ENCODE results near the gene SLC30A7. TPM values are rescaled to one million over a fixed set of nuclear protein-coding genes. Genes with fewer than 3 reads are reported as not detected.
A peak's percentile ranks its signal among the peaks of the same experiment; 100 is the strongest.

The SLC30A7 gene
- total RNA-seq, 2 experiments from 2014 or later = 32.4 to 32.6 TPM

GRCh38 chr1:101008229-101008834 lies 112.4 kb downstream of the SLC30A7 start:
- no peak for DNase-seq
- CTCF ChIA-PET = no interaction called here
- intact Hi-C loops (cut with micrococcal nuclease) = loop anchor here (1.0 to 10.0 kb wide), 3 partner anchors 8 to 446 kb away; partner anchors contain the start of gene S1PR1
- Mint-ChIP-seq H3K27ac (no peak overlapping the region), H3K27me3 (ENCODE audit: low read depth) (no peaks in the 10 kb centered on the region), H3K4me3 (no peak overlapping the region), H3K36me3 (ENCODE audit: low read depth) (peaks cover 57% of the 10 kb centered on the region), H3K9me3 (peaks cover 5% of the 10 kb centered on the region), H3K4me1 (ENCODE audit: low read depth) (peaks cover 37% of the 10 kb centered on the region)

GRCh38 chr1:101013776-101014175 lies 117.9 kb downstream of the SLC30A7 start:
- Mint-ChIP-seq H3K4me3 (no peak overlapping the region), H3K4me1 (ENCODE audit: low read depth) (peaks cover 10% of the 10 kb centered on the region), H3K9me3 (peaks cover 2% of the 10 kb centered on the region), H3K27me3 (ENCODE audit: low read depth) (no peaks in the 10 kb centered on the region), H3K36me3 (ENCODE audit: low read depth) (peaks cover 65% of the 10 kb centered on the region), H3K27ac (no peak overlapping the region)
- intact Hi-C loops (cut with micrococcal nuclease) = no loop called here
- CTCF ChIA-PET = interaction anchor here (0.7 to 1.3 kb wide), 2 partner anchors 10 to 275 kb away, joined by 4 to 5 read pairs; no protein-coding TSS in a partner anchor
- DNase-seq = no peak

- peaks cover 29% of the 10 kb centered on the region for H3K4me1 Mint-ChIP-seq (ENCODE audit: low read depth)
- CTCF ChIA-PET = interaction anchor here (0.7 to 1.3 kb wide), 3 partner anchors 12 to 752 kb away, joined by 3 read pairs; no protein-coding TSS in a partner anchor
- H3K4me3 Mint-ChIP-seq = no peak overlapping the region
- H3K27me3 Mint-ChIP-seq (ENCODE audit: low read depth) = no peaks in the 10 kb centered on the region
- DNase-seq = no peak
- intact Hi-C loops (cut with micrococcal nuclease) = no loop called here
- H3K27ac Mint-ChIP-seq = no peak overlapping the region
- H3K9me3 Mint-ChIP-seq = no peaks in the 10 kb centered on the region
- peaks cover 63% of the 10 kb centered on the region for H3K36me3 Mint-ChIP-seq (ENCODE audit: low read depth)
Observed at GRCh38 chr1:101017448-101017847, 121.6 kb downstream of the SLC30A7 start.

- peaks cover 49% of the 10 kb centered on the region for H3K4me1 Mint-ChIP-seq (ENCODE audit: low read depth)
- no peak overlapping the region for H3K27ac Mint-ChIP-seq
- H3K9me3 Mint-ChIP-seq = no peaks in the 10 kb centered on the region
- CTCF ChIA-PET = interaction anchor here (1.9 kb wide), 1 partner anchor 216 kb away, joined by 6 read pairs; no protein-coding TSS in a partner anchor
- peaks cover 61% of the 10 kb centered on the region for H3K36me3 Mint-ChIP-seq (ENCODE audit: low read depth)
- H3K4me3 Mint-ChIP-seq = no peak overlapping the region
- DNase-seq = no peak
- intact Hi-C loops (cut with micrococcal nuclease) = no loop called here
- H3K27me3 Mint-ChIP-seq (ENCODE audit: low read depth) = no peaks in the 10 kb centered on the region
Observed at GRCh38 chr1:101022294-101022693, 126.4 kb downstream of the SLC30A7 start.

GRCh38 chr1:101025283-101025656 lies 129.4 kb downstream of the SLC30A7 start:
- no peaks in the 10 kb centered on the region for H3K9me3 Mint-ChIP-seq
- H3K27me3 Mint-ChIP-seq (ENCODE audit: low read depth) = no peaks in the 10 kb centered on the region
- H3K27ac Mint-ChIP-seq = peak overlapping the region; percentile 98
- peak overlapping the region; percentile 99 for H3K4me3 Mint-ChIP-seq
- intact Hi-C loops (cut with micrococcal nuclease) = loop anchor here (1.0 to 5.0 kb wide), 6 partner anchors 19 to 213 kb away; no protein-coding TSS in a partner anchor
- peaks cover 63% of the 10 kb centered on the region for H3K36me3 Mint-ChIP-seq (ENCODE audit: low read depth)
- peaks cover 63% of the 10 kb centered on the region for H3K4me1 Mint-ChIP-seq (ENCODE audit: low read depth)
- peak; percentile 19 for DNase-seq
- CTCF ChIA-PET = interaction anchor here (0.6 to 1.4 kb wide), 5 partner anchors 10 to 265 kb away, joined by 3 to 5 read pairs (median 4); no protein-coding TSS in a partner anchor

- Mint-ChIP-seq H3K4me1 (ENCODE audit: low read depth) (peaks cover 58% of the 10 kb centered on the region), H3K36me3 (ENCODE audit: low read depth) (peaks cover 61% of the 10 kb centered on the region), H3K27ac (peak within 1 kb of the TSS; percentile 98), H3K9me3 (no peaks in the 10 kb centered on the region), H3K4me3 (peak within 1 kb of the TSS; percentile 99), H3K27me3 (ENCODE audit: low read depth) (no peaks in the 10 kb centered on the region)
- intact Hi-C loops (cut with micrococcal nuclease) = loop anchor here (1.0 to 5.0 kb wide), 9 partner anchors 20 to 262 kb away; no protein-coding TSS in a partner anchor
- CTCF ChIA-PET = interaction anchor here (0.6 to 1.4 kb wide), 6 partner anchors 37 to 264 kb away, joined by 3 to 5 read pairs (median 3); no protein-coding TSS in a partner anchor
- DNase-seq = peak; percentile 92
Observed at GRCh38 chr1:101025657-101026429, 130.0 kb downstream of the SLC30A7 start, which contains the start of gene DPH5. TSS of gene DPH5 (minus strand) at chr1:101025784. CDS start at chr1:101025443, 341 bp downstream.

- H3K4me3 Mint-ChIP-seq = peak overlapping the region; percentile 99
- intact Hi-C loops (cut with micrococcal nuclease) = loop anchor here (1.0 to 5.0 kb wide), 4 partner anchors 62 to 262 kb away; no protein-coding TSS in a partner anchor
- peaks cover 63% of the 10 kb centered on the region for H3K36me3 Mint-ChIP-seq (ENCODE audit: low read depth)
- H3K4me1 Mint-ChIP-seq (ENCODE audit: low read depth) = peaks cover 60% of the 10 kb centered on the region
- H3K27ac Mint-ChIP-seq = peak overlapping the region; percentile 98
- CTCF ChIA-PET = interaction anchor here (1.0 to 1.4 kb wide), 3 partner anchors 37 to 212 kb away, joined by 3 to 5 read pairs (median 3); no protein-coding TSS in a partner anchor
- H3K27me3 Mint-ChIP-seq (ENCODE audit: low read depth) = no peaks in the 10 kb centered on the region
- no peaks in the 10 kb centered on the region for H3K9me3 Mint-ChIP-seq
- DNase-seq = no peak
Observed at GRCh38 chr1:101026430-101026788, 130.5 kb downstream of the SLC30A7 start.

- Mint-ChIP-seq H3K9me3 (no peaks in the 10 kb centered on the region), H3K36me3 (ENCODE audit: low read depth) (peaks cover 62% of the 10 kb centered on the region), H3K4me3 (peak overlapping the region; percentile 17), H3K4me1 (ENCODE audit: low read depth) (peaks cover 57% of the 10 kb centered on the region), H3K27ac (no peak overlapping the region), H3K27me3 (ENCODE audit: low read depth) (no peaks in the 10 kb centered on the region)
- no peak for DNase-seq
- intact Hi-C loops (cut with micrococcal nuclease) = loop anchor here (2.0 to 5.0 kb wide), 2 partner anchors 62 to 95 kb away; no protein-coding TSS in a partner anchor
- CTCF ChIA-PET = interaction anchor here (0.6 to 1.7 kb wide), 3 partner anchors 17 to 261 kb away, joined by 3 to 6 read pairs (median 3); no protein-coding TSS in a partner anchor
Observed at GRCh38 chr1:101027194-101027772, 131.4 kb downstream of the SLC30A7 start.

- Mint-ChIP-seq H3K4me3 (no peak overlapping the region), H3K27me3 (ENCODE audit: low read depth) (no peaks in the 10 kb centered on the region), H3K27ac (no peak overlapping the region), H3K36me3 (ENCODE audit: low read depth) (peaks cover 55% of the 10 kb centered on the region), H3K4me1 (ENCODE audit: low read depth) (peaks cover 51% of the 10 kb centered on the region), H3K9me3 (peaks cover 3% of the 10 kb centered on the region)
- DNase-seq = no peak
- intact Hi-C loops (cut with micrococcal nuclease) = loop anchor here (5.0 kb wide), 1 partner anchor 94 kb away; no protein-coding TSS in a partner anchor
- CTCF ChIA-PET = interaction anchor here (0.9 to 1.7 kb wide), 2 partner anchors 206 to 260 kb away, joined by 3 to 6 read pairs; no protein-coding TSS in a partner anchor
Observed at GRCh38 chr1:101028466-101028865, 132.6 kb downstream of the SLC30A7 start.

- CTCF ChIA-PET = interaction anchor here (0.9 to 1.7 kb wide), 3 partner anchors 108 to 259 kb away, joined by 3 to 6 read pairs (median 3); no protein-coding TSS in a partner anchor
- H3K27ac Mint-ChIP-seq = no peak overlapping the region
- H3K9me3 Mint-ChIP-seq = peaks cover 3% of the 10 kb centered on the region
- no peaks in the 10 kb centered on the region for H3K27me3 Mint-ChIP-seq (ENCODE audit: low read depth)
- peaks cover 47% of the 10 kb centered on the region for H3K4me1 Mint-ChIP-seq (ENCODE audit: low read depth)
- intact Hi-C loops (cut with micrococcal nuclease) = loop anchor here (5.0 kb wide), 1 partner anchor 93 kb away; no protein-coding TSS in a partner anchor
- H3K36me3 Mint-ChIP-seq (ENCODE audit: low read depth) = peaks cover 50% of the 10 kb centered on the region
- no peak for DNase-seq
- H3K4me3 Mint-ChIP-seq = no peak overlapping the region
Observed at GRCh38 chr1:101029184-101029583, 133.3 kb downstream of the SLC30A7 start.

- intact Hi-C loops (cut with micrococcal nuclease) = no loop called here
- CTCF ChIA-PET = interaction anchor here (0.6 to 1.5 kb wide), 3 partner anchors 33 to 111 kb away, joined by 3 read pairs; no protein-coding TSS in a partner anchor
Observed at GRCh38 chr1:101030881-101031280, 135.0 kb downstream of the SLC30A7 start.

More at GRCh38 chr1:101030881-101031280, 135.0 kb downstream of the SLC30A7 start:
- Mint-ChIP-seq H3K4me3 (no peak overlapping the region), H3K36me3 (ENCODE audit: low read depth) (peaks cover 43% of the 10 kb centered on the region), H3K27ac (no peak overlapping the region), H3K9me3 (peaks cover 3% of the 10 kb centered on the region), H3K4me1 (ENCODE audit: low read depth) (peaks cover 48% of the 10 kb centered on the region), H3K27me3 (ENCODE audit: low read depth) (no peaks in the 10 kb centered on the region)
- DNase-seq = no peak
